ENCODE data around the gene BRMS1.

DNA sequence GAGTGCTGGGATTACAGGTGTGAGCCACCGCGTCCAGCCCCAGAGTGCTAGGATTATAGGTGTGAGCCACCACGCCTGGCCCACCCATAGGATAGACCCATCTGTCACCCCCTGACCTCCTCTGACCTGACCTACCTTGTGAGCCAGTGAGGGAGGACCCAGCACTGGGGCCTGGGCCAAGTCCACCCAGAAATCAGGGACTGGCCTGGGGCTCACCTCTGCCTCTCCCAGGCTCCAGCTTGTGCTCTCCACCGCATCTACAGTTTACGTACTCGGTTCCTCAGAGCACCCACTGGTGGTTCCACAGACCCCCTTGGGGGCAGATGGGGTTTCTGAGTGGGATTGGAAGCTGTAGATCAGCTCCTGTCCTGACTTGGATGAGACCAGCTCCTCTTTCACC is 20.3 kb upstream of the BRMS1 start:
- TF ChIP-seq GATA2 (IDR thresholded peaks at IDR 0.05; ENCODE audit: low read depth, low read length) (no peak), GATA3 (IDR thresholded peaks at IDR 0.05; ENCODE audit: low read depth, low read length) (no peak)
